Astrocyte of the spinal cord (primary cell): ENCODE results near the gene ABHD15.

Source experiments
- DNase-seq: peaks from one replicate; pipeline ENCODE4 v3.0.0; 2011; ENCODE audit warnings: low read depth, low spot score
- H3K4me3 ChIP-seq: 2 replicates; pipeline ENCODE4 v1.5.1; 2011; ENCODE audit warnings: low read depth, mild to moderate bottlenecking, low read length, moderate library complexity
- in situ Hi-C: cut with HindIII; loops from 2 replicates; pipeline ENCODE4 v1.10.0; 2017; ENCODE audit warnings: low sequenced_read_pairs
- TF ChIP-seq, protein P1 (sequence below): IDR thresholded peaks from 2 replicates; pipeline ENCODE4 v1.5.1; 2012; ENCODE audit warnings: low read depth, mild to moderate bottlenecking, low read length, inconsistent platforms

Gene ABHD15

GRCh38 chr17:29577001-29577370, 10.1 kb upstream of the ABHD15 start:
- in situ Hi-C loops: no loop called here
- DNase-seq: no peak
- TF ChIP-seq, protein P1, sequence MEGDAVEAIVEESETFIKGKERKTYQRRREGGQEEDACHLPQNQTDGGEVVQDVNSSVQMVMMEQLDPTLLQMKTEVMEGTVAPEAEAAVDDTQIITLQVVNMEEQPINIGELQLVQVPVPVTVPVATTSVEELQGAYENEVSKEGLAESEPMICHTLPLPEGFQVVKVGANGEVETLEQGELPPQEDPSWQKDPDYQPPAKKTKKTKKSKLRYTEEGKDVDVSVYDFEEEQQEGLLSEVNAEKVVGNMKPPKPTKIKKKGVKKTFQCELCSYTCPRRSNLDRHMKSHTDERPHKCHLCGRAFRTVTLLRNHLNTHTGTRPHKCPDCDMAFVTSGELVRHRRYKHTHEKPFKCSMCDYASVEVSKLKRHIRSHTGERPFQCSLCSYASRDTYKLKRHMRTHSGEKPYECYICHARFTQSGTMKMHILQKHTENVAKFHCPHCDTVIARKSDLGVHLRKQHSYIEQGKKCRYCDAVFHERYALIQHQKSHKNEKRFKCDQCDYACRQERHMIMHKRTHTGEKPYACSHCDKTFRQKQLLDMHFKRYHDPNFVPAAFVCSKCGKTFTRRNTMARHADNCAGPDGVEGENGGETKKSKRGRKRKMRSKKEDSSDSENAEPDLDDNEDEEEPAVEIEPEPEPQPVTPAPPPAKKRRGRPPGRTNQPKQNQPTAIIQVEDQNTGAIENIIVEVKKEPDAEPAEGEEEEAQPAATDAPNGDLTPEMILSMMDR: no peak
- H3K4me3 ChIP-seq: no peak overlapping the region

GRCh38 chr17:29576214-29577000, 9.6 kb upstream of the ABHD15 start:
- H3K4me3 ChIP-seq: no peak overlapping the region
- in situ Hi-C loops: no loop called here
- TF ChIP-seq, protein P1: no peak
- DNase-seq: no peak

- TF ChIP-seq, protein P1: no peak
- in situ Hi-C loops: no loop called here
- H3K4me3 ChIP-seq: no peak overlapping the region
- no peak for DNase-seq
Observed at GRCh38 chr17:29575511-29576213, 8.8 kb upstream of the ABHD15 start.

DNA sequence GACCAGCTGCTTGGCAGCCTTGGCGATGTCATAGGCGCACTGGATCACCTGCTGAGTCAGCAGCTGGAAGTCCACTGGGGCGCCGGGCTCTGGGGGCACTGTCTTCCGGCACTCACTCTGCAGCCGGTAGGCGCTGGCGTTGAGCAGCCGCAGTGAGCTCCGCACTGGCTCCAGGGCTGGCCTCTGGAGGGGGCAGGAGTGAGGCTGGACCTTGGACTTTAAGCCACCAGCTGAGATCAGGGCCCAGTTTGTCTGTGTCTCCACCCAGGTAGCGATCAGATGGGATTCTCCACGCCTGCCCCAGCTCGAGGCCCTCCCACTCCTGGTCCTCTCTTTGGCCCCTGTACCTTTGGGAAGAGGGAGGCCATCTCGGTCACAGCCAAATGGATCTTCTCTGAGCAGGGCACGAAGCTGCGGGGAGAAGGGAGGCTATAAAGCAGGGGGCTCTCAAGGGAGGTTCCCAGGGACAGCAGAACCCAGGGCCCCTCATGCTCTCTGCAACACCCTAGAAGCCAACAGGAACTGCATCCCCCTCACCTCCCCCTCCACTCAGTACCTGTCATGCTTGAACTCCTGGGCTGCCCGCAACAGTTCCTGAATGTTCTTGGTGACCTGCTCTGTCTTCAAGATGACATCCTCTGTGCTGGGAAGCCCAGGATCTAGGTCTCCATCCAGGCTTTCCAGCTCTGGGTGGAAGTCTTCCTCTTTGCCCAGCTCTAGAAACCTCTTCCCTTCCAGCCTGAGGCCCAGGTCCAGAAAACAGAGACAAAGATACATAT, 8.1 kb upstream of the ABHD15 start:
- H3K4me3 ChIP-seq: no peak overlapping the region
- TF ChIP-seq, protein P1: no peak
- in situ Hi-C loops: no loop called here
- no peak for DNase-seq

DNA sequence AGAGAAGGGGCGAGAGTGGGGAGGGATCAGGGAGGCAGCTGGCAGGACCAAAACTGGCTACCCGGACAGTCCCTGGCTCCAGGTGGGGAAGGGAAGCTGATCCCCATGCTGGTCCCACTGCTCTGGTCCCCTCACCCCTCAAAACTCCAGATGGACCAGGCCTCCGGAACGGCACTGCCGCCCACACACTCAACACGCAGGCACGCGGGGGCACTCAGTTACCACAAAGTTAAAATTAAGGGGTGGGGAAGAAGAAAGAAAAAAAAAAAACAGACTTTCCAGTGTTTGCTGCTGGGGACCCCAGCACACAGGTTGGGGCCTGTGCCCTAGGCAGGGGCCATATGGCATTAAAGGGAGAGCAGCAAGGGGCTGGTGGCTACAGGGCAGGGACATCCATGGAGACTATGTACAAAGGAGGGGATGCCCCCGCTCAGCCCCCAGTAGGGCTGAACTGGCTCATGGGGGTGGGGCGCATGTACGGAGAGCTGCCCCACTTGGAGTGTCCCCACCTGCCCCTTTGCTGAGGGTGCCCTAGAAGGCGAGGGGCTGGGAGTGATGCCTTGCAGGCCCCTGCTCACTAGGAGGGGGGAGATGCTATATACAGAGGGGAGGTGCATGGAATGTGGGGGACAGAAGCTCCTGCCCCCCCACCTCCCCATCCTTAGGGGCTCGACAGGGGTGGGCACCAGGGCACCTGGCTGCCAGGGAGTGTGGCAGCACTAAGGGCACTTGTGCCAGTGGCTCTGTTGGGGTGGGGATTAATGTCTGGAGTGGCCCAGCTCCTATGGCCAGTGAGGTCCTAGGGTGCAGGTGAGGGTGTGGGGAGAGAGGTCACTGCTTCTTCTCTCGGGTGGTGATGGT, 7.3 kb upstream of the ABHD15 start:
- no peak for DNase-seq
- H3K4me3 ChIP-seq: no peak overlapping the region
- TF ChIP-seq, protein P1: no peak
- in situ Hi-C loops: no loop called here

DNA sequence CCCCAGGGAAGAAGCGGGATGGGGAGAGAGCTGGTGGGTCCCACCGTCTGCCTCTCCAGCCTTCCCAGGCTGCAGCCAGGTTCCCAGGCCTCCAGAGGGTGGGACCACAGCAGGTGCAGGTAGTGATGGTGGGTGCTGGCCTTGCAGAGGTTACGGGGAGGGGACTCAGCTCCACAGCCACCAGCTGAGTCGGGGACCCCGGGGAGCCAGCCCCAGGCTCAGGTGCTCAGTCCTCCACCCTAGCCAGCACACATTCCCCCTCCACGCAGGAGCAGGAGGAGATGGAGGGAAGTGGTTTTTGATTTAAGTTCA, 6.7 kb upstream of the ABHD15 start:
- TF ChIP-seq, protein P1: no peak
- no peak overlapping the region for H3K4me3 ChIP-seq
- no peak for DNase-seq
- in situ Hi-C loops: no loop called here
